Measurements from ENCODE around the gene DRC7. TPM values are rescaled to one million over a fixed set of nuclear protein-coding genes. Genes with fewer than 3 reads are reported as not detected.

DRC7 gene
- total and polyA plus RNA-seq, 9 of the 15 experiments (the other 6 are each of a cell fraction or from before 2014, with no cell fraction given), result 0.04 to 0.33 (median 0.12) TPM; not detected in 3

GRCh38 chr16:57689762-57690558, 4.6 kb upstream of the DRC7 start (continued):
- TF ChIP-seq ZFP1 (CRISPR knock-in tag; IDR thresholded peaks at IDR 0.05), result no peak
- TF ChIP-seq IRF2 (CRISPR knock-in tag; IDR thresholded peaks at IDR 0.05), result no peak
- TF ChIP-seq PTRF (tag; IDR thresholded peaks at IDR 0.05), result no peak
- no peak for TF ChIP-seq E4F1 (CRISPR knock-in tag; IDR thresholded peaks at IDR 0.05; ENCODE audit: borderline replicate concordance)
- TF ChIP-seq ZNF41 (CRISPR knock-in tag; conservative IDR thresholded peaks at IDR 0.05), result peak; percentile 62; the same call in 1 of the 2 replicates
- TF ChIP-seq CCNT2 (IDR thresholded peaks at IDR 0.05; ENCODE audit: borderline replicate concordance, extremely low read depth, insufficient read length, low read depth, low read length), result peak; percentile 99
- TF ChIP-seq HMG20A (CRISPR knock-in tag; conservative IDR thresholded peaks at IDR 0.05), result no peak
- TF ChIP-seq ERF (CRISPR knock-in tag; IDR thresholded peaks at IDR 0.05), result no peak
- no peak for TF ChIP-seq DDX20 (tag; IDR thresholded peaks at IDR 0.05; ENCODE audit: low read depth)
- peak; percentile 94 for TF ChIP-seq EP400 (IDR thresholded peaks at IDR 0.05)
- TF ChIP-seq STAG1 (CRISPR knock-in tag; IDR thresholded peaks at IDR 0.05; ENCODE audit: borderline replicate concordance), result no peak
- TF ChIP-seq ZNF740 (CRISPR knock-in tag; IDR thresholded peaks at IDR 0.05), result peak; percentile 73
- TF ChIP-seq ZNF740 (tag; IDR thresholded peaks at IDR 0.05), result no peak; a peak in 1 of 4 replicates
- no peak for TF ChIP-seq USF1 (CRISPR knock-in tag; IDR thresholded peaks at IDR 0.05)
- TF ChIP-seq SFPQ (IDR thresholded peaks at IDR 0.05; ENCODE audit: low read depth, low read length), result no peak
- no peak for TF ChIP-seq FOXA1 (IDR thresholded peaks at IDR 0.05; ENCODE audit: borderline replicate concordance)
- TF ChIP-seq PBX2 (CRISPR knock-in tag; IDR thresholded peaks at IDR 0.05; ENCODE audit: low read depth), result no peak
- TF ChIP-seq PBX2 (tag; conservative IDR thresholded peaks at IDR 0.05; ENCODE audit: low read depth), result peak; percentile 69
